Uterus (tissue), 2 donors: ENCODE measurements around the gene CADPS2.
A peak's percentile ranks its signal among the peaks of the same experiment; 100 is the strongest.

Experiments used
- CTCF ChIP-seq, 4 experiments: fragments of 200-600 bp in 2 of 4; fragments of 450-650 bp in 2 of 4; sonication (generic) in 2 of 4; IDR thresholded peaks; one replicate each; pipeline ENCODE4 v1.5.1; 2016 to 2019; ENCODE audit warnings: antibody characterized with exemption in 4 of 4, mild to moderate bottlenecking in 2 of 4, moderate library complexity in 1 of 4
- POLR2A ChIP-seq, 2 donors: fragments of 450-650 bp; IDR thresholded peaks; one replicate each; pipeline ENCODE4 v1.6.1; 2016; ENCODE audit warnings: antibody characterized with exemption in 2 of 2, mild to moderate bottlenecking in 1 of 2, moderate library complexity in 1 of 2

GRCh38 chr7:122532406-122533269, 353.6 kb downstream of the CADPS2 start:
- TF ChIP-seq CTCF (IDR thresholded peaks at IDR 0.05) (peak in 2 of 4 experiments; percentile 21), POLR2A (IDR thresholded peaks at IDR 0.05) (no peak)
